ENCODE results near the gene ADAMTS20. TPM values are rescaled to one million over a fixed set of nuclear protein-coding genes. Genes with fewer than 3 reads are reported as not detected.

Gene ADAMTS20
- total RNA-seq, 1 experiment from 2014 or later: 2.7 TPM

- no peak overlapping the region for H3K27ac ChIP-seq (ENCODE audit: insufficient read length, low read depth, low read length)
- H3K27ac Mint-ChIP-seq: no peak overlapping the region; a peak in 1 of 7 replicates
- no peaks in the 10 kb centered on the region for H3K27me3 Mint-ChIP-seq (ENCODE audit: low read depth)
- H3K4me1 ChIP-seq (ENCODE audit: insufficient read depth, low read length): no peaks in the 10 kb centered on the region
- no peaks in the 10 kb centered on the region for H3K27me3 ChIP-seq (ENCODE audit: insufficient read depth, low read length)
- no peak overlapping the region for H3K4ac ChIP-seq (ENCODE audit: low read depth, low read length)
- H4K91ac ChIP-seq (ENCODE audit: insufficient read length, low read depth, low read length): no peak overlapping the region
- no peak overlapping the region for H3K4me2 ChIP-seq (ENCODE audit: insufficient read depth, insufficient read length, low read length)
- peaks cover 7 to 10% of the 10 kb centered on the region in 2 experiments for H3K9me3 Mint-ChIP-seq
- no peaks in the 10 kb centered on the region for H3K9me3 ChIP-seq (ENCODE audit: control insufficient read depth, low read depth, low read length)
- H2BK20ac ChIP-seq (ENCODE audit: low read depth, low read length, poor library complexity, severe bottlenecking): no peak overlapping the region
- H3K23ac ChIP-seq (ENCODE audit: insufficient read length, low read depth, low read length): no peak overlapping the region
- H3K79me2 ChIP-seq (ENCODE audit: insufficient read depth, low read length): no peaks in the 10 kb centered on the region
- no peak overlapping the region for H4K8ac ChIP-seq (replicated peaks; ENCODE audit: insufficient read length, low read depth, low read length)
- no peak overlapping the region for H2AFZ ChIP-seq (ENCODE audit: low read length)
- DNase-seq: no peak
- H4K5ac ChIP-seq (ENCODE audit: insufficient read length, low read depth, low read length): no peak overlapping the region
- no peak overlapping the region for H2BK12ac ChIP-seq (ENCODE audit: insufficient read length, low read depth, low read length)
- no peak overlapping the region for H3K14ac ChIP-seq (ENCODE audit: insufficient read depth, low read length)
- H3K4me1 Mint-ChIP-seq: peaks cover 9 to 16% of the 10 kb centered on the region in 2 experiments
- H3K18ac ChIP-seq (ENCODE audit: insufficient read length, low read depth, low read length): no peak overlapping the region
- no peaks in the 10 kb centered on the region for H4K20me1 ChIP-seq (ENCODE audit: control insufficient read depth, insufficient read depth, insufficient read length)
- no peak overlapping the region for H3K4me3 Mint-ChIP-seq
- no peaks in the 10 kb centered on the region for H3K23me2 ChIP-seq (ENCODE audit: insufficient read length, low read depth, low read length, poor library complexity, severe bottlenecking)
- no peak overlapping the region for H2BK120ac ChIP-seq (ENCODE audit: low read depth, low read length, poor library complexity, severe bottlenecking)
- no peak overlapping the region for H3K56ac ChIP-seq (ENCODE audit: insufficient read length, low read depth, low read length)
- H2AK5ac ChIP-seq (ENCODE audit: insufficient read length, low read length): no peak overlapping the region
- peak; percentile 83 for TF ChIP-seq CTCF (conservative IDR thresholded peaks at IDR 0.05)
- no peak overlapping the region for H2BK5ac ChIP-seq (ENCODE audit: insufficient read length, low read length)
- H2BK15ac ChIP-seq (ENCODE audit: low read depth, low read length): no peak overlapping the region
- no peak overlapping the region for H3T11ph ChIP-seq (ENCODE audit: low read length)
- peaks cover 2 to 10% (median 6%) of the 10 kb centered on the region in 3 experiments for H3K36me3 Mint-ChIP-seq (ENCODE audit: insufficient read depth in 1 of 3, low read depth in 3 of 3)
- H3K79me1 ChIP-seq (ENCODE audit: insufficient read depth, low read depth, low read length, poor library complexity, severe bottlenecking): no peaks in the 10 kb centered on the region
- no peak overlapping the region for H3K9ac ChIP-seq (ENCODE audit: extremely low read depth, insufficient read length, low read length)
These were observed 213.0 kb downstream of the ADAMTS20 start for GRCh38 chr12:43338848-43339526.
